Hematopoietic multipotent progenitor cell treated with erythropoietin and hydrocortisone succinate and interleukin-3 and kit ligand, for 15 days (in vitro differentiated cells): Measurements from ENCODE around the gene NOSIP.

ENCODE experiments used
- DNase-seq: peaks from one replicate; pipeline ENCODE4 v3.0.0-alpha.2; 2015; ENCODE audit warnings: low spot score

NOSIP gene

DNA sequence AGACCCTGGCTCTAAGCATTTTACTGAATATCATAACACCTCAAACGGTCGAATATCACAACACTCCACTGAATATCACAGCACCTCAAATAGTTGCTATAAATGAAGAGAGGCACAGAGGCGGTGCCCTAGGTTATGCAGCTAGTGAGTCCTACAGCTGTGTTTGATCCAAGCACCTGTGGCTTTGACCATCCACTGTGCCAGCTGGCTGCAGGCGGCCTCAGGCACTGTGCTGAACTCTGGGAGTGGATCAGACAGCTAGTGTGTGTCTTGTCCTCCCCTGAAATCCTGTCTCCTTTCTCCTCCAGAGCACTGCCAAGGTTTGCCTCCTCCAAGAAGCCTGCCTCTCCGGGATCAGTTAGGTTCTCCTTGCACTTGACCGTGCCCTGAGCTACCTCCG, 7.3 kb downstream of the NOSIP start:
- no peak for DNase-seq

DNA sequence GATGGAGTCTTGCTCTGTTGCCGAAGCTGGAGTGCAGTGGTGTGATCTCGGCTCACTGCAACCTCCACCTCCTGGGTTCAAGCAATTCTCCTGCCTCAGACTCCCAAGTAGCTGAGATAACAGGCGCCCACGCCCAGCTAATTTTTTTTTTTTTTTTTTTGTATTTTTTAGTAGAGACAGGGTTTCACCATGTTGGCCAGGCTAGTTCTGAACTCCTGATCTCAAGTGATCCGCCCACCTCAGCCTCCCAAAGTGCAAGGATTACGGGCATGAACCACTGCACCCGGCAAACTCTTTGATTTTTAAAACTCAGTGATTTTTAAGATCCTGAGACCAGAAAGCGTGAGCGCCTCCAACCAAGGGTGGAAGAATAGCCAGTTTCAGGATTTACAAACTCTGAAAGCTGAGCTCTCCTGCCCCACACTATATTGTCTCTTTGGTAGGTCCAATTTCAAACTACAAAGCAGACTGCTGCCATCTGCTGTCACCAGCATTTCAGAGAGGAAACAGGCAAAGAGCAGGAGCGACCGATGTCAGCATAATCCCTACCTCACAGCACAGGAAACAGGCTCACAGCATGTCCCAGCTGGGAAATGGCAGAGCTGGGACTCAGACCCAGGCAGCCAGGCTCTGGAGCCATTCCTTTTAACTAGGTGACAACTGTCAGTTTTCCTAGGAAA, 9.2 kb downstream of the NOSIP start:
- no peak for DNase-seq

DNA sequence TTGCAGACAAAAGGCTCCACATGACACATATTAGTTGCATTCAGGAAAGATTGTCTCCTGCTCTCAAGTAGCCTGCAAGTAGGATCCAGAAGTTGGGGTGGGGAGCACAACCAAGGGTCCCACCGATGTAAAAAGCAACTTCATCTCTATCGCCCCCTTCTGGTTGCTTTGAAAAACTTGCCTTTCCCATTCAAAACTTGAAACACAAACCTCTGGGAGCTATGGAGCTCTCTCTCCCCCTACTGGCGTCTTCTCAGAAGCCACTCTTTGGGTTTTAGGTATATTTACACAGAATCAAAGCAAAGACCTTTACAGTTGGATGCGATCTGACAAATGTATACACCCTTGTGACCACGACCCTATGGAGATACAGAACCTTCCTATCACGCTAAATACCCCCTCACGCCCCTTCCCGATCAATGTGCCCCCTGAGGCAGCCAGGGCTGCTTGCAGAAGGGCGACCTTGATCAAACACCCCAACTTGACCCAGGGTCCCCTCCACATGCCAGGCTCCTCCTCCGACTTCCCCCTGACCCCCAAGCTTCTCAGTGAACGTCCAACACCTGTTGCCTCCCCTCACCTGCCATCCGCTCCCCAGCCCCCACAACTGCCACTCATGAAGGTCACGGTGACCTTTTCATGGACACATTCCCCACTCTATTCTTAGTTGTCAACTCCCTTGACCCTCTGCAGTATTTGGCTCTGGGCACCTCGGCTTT, 10.1 kb downstream of the NOSIP start:
- DNase-seq, result peak; percentile 91

DNA sequence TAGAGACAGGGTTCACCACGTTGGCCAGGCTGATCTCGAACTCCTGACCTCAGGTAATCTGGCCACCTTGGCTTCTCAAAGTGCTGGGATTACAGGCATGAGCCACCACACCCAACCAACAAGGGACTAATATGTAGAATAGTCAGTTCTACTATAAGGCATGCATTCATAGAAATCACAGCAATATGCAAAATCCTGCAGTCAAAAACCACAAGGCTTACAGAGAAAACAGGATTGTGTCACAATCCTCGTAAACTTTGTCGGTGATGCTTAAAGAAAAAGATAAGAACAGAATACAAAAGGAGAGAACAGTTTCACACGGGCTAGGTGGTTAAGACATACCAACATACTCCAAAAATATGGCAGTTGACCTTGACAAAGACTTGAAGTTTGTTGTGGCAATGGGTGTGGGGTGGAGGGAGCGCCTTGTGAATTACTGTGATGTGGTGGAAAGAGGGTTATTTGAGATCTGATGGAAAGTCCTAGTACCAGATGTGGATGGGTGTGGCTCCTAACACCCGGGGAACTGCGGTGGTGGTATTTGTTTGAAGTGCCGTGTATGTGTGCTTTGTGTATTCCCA, 12.4 kb downstream of the NOSIP start:
- DNase-seq, result no peak

DNA sequence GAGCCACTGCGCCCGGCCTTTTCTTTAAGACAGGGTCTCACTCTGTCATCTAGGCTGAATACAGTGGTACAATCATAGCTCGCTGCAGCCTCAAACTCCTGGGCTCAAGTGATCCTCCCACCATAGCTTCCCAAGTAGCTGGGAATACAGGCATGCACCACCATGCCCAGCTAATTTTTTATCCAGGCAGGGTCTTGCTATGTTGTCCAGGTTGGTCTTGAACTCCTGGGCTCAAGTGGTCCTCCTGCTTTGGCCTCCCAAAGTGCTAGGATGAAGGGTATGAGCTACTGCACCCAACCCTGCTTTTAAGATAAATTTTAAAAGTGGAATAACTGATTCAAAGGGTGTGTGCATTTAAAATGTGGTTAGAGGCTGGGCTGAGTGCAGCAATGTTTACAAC, 14.1 kb downstream of the NOSIP start:
- DNase-seq, result no peak

DNA sequence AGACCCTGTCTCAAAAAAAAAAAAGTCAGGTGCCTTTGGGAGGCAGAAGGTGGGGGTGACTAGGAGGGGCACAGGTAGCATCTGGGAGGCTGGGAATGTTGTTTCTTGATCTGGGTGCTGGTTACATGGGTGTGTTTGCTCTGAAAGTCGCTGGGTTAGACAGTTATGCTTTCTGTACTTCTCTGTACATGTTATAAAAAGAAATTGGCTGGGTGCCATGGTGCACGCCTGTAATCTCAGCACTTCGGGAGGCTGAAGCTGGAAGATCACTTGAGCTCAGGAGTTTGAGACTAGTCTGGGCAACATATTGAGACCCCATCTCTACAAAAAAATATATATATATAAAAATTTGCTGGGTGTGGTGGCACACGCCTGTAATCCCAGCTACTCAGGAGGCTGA, 15.1 kb downstream of the NOSIP start:
- peak; percentile 62 for DNase-seq

DNA sequence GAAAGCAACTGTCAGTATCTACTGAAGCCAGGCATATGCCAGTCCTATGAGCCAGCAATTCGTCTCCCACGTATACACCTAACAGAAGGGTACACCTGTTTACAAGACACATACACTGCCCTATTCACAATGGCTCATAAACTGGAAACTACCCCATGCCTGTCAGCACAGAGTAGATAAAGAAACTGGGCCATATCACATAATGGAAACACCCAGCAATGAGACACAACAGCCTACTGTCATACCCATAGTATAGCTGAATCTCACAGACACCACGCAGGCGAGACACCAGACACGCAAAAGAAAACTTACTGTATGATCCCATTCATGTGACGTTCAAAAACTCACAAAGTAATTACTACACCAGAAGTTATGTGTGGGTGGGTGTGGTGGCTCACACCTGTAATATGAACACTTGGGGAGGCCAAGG, 15.7 kb downstream of the NOSIP start:
- peak; percentile 11 for DNase-seq

DNA sequence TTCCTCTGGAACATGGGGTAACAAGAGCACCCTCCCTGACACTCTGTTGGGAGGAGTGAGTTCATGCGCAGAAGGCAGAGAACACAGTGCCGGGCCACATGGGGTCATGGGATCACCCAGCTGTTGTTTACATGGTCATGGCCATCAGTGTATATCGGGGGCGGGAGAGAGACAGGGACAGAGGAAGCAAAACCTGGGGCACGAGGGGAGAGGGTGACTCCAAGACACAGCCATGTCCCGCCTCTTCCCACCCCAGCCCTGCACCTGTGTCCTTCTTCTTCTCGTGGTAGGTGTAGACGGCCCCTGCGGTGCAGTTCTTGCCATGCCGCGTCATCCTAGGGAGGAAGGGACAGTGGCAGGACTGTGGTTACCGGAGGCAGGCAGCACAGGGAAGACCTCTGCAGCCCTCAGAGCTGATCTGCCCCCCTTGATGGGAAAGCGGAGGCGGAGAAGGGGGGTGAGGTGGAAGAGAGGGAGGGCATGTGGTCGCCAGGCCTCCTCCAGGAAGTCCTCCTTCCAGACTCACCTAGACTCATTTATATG, 19.9 kb downstream of the NOSIP start:
- DNase-seq, result no peak

DNA sequence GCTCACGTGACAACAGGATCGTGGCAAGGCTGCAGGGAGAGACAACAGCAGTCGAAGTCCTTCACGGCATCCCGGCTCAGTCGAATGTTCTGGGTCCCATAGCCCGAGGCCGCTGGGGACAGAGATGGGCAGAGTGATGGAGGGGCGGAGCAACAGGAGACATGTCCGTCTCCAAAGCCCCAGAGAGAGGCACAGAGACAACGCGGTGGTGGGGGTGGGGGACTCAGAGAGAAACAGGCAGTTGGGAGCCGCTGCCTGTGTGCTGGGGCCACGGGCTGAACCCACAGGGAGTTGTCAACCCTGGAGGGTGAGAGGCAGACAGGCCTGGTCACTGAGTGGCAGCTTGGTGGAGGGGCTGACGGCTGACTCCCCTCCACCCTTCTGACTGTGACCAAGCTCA, 20.4 kb downstream of the NOSIP start:
- DNase-seq, result no peak

DNA sequence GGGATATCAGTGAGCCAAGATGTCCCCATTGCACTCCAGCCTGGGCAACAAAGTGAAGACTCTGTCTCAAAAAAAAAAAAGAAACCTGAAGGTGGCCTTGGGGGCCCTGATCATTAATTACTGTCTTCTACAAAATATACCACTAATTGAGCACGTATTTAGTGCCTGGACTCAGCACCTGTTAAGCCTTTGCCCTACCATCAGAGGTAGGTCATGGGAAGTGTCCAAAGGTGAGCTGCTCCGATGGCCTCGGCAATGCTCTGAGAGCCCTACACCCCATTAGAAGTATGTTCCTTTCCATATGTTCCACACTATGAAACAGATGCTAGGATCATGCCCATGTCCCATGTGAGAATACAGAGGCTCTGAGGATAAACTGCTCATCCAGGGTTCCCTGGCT, 20.9 kb downstream of the NOSIP start:
- no peak for DNase-seq

DNA sequence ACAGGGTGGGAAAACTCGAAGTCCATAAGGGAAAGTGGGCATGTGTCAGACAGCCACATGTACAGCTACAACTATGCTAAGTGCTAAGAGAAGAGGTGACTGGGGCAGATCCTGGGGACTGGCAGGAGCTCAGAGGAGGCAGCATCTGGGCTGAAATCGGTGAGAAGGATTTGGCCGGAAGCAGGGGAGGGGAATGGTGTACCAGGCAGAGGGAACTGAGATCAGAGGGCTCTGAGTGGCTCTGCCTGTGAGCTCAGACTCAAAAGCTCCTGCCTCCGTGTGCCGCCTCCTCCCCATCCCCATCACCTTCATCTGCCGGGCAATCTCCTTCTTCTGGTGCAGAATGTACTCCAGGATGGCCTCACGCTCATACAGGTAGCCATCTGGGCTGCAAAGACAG, 21.8 kb downstream of the NOSIP start:
- no peak for DNase-seq

DNA sequence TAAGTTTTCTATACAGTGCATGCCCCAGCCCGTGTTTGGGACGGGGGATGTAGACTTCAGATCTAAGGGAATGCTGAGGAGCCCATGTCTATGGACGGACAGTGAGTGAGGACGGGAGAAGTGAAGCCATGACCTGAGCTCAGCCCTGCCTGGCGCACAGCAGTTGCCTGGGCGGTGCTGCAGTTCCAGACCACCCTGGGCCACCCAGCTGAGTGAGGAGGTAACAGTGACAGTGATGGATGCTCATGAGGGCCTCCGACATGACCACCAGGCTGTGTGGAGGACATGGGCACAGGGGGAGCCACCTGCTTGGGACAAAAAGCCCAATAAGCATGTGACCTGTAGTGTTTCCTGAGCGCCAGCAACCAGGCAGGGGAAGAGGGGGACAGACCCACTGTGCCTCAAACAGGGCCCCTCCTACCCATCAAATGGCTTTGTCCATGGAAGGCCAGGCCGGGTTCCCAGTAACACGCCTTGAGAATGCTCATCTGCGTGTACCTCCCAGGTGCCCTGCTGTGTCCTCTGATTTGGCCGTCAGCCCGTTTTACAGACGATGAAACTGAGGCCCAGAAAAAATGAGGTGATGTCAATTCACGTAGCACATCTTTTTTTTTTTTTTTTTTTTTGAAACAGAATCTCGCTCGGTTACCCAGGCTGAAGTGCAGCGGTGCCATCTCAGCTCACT, 22.6 kb downstream of the NOSIP start:
- DNase-seq, result no peak

DNA sequence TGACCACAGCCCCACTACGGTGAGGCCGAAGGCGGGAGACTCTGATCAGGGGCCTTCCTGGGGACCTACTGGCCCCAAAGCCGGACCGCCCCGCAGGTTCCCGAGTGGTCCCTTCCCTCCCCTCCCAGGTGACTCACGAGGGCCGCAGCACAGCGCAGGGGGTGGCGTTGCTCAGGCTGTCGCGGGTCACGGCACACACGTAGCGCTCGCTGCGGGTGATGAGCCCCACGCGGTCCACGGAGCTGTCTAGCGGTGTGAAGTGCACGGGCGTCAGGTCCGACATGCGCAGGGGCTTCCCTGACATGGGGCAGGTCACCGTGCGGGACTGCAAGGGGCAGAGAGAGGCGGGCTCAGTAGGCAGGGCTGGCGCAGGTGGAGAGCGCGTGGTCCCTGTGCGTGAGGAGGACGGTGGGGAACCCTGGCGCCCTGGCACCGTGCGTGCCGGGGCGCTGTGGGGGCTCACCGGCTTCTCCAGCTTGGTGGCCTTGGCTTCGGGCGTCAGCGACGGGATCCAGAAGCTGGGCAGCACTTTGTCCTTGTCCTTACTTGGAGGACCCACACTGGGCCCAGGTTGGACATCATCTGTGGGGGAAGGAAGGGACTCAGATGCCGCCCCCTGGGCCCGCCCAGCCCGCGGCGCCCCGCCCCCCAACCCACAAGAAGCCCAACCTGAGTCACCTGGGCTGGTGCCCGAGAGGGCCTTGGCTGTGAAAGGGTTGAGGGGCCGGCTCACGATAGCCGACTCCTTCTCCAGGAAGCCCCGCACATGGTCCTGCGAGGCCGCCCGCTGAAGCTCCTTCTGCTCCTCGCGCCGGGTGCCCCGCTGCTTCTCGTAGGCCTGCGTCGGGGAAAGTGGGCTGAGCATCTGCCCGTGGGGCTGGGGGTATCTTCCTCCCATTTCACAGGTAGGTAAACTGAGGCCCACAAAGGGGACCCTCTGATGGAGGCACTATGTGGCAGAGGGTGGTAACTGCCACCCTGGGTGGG, 23.7 kb downstream of the NOSIP start:
- DNase-seq, result no peak

DNA sequence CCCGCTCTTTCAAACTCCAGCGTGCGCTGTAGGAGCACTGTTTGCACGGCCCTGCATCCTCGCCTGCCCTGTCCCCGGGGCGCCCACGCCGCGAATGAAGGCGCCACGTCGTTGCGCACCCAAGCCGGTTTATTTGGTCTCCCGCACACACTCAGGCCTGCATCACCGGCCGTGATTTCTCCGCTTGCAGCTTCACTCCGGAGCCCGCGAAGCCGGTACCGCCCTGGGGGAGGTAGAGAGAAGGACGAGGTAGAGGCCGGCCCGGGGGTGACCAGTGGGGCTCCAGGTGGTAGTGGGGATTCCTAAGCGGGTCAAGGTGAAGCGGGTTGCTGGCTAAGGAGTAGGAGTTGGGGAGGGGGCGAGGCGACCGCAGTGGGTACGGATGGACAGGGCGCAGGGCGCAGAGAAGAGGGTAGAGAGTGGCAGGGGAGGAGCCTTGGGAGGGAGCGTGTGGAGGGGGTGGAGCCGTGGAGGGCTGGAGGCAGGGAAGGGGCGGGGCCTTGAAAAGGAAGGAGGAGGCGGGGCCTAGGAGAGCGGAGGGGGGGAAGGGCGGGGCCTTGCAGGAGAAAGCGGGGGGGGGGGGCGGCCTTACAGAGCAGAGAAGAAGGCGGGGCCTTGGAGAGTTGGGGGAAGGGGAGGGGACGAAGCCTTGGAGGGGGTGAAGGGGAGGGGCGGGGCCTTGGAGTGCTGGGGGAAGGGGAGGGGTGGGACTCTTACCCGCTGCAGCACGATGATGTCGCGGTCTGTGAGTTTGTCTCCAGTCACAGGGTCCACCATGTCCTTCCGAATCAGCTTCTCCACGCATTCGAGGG, 24.6 kb downstream of the NOSIP start:
- DNase-seq, result peak; percentile 66

DNA sequence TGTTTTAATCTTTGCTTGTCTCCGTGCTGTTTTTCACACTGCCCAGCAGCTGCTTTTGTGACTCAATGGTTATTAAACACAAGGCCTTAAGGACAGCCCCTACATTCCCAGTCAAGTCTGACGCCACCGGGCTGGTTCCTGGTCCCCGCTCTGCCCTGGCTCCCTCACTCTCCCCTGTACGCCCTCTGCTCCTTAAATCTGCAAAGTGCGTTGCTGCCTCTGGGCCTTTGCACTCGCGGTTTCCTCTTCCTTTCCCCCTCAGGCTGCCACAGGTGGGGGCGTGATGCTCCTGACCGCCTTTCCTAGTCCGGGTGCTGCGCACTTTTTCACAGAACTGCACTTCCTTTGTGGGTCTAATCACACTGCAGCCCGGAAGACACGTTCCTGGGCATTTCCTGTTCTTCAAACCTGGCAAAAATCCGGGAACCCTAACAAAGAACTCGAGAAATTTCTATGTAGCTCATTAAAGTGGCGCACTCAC, 25.6 kb downstream of the NOSIP start:
- no peak for DNase-seq

DNA sequence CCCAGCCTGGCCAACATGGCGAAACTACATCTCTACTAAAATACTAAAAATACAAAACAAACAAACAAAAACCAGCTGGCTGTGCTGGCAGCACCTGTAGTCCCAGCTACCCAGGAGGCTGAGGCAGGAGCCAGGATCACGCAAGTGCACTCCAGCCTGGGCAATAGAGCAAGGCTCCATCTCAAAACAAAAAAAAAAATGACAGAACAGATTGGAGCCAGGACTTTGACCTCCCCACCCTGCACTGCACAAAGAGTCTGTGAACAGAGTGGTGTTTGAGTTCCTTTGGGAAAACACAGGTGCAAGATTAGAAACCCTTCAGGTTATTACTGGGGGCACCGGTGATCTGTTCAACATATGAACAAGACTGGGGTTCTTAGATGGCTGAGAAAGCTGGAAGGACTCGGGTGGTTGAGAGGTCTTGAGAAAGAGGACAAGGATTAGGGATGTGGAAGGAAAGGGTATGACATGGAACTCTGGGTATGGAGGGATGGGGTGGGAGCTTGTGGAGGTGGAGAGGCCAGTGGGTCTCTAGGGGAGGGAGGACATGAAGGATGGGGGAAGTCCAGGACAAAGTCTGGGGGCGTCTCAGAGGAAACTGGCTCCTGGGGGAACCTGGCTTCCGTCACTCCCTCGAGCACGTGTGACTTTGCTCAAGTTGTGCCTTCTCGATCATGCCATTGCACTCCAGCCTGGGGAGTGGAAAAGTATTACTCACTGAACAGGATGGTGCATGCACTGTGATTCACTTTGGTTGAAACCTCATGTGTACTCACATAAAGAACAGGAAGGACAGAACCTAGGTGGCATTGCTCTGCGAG, 26.7 kb downstream of the NOSIP start:
- DNase-seq, result no peak

DNA sequence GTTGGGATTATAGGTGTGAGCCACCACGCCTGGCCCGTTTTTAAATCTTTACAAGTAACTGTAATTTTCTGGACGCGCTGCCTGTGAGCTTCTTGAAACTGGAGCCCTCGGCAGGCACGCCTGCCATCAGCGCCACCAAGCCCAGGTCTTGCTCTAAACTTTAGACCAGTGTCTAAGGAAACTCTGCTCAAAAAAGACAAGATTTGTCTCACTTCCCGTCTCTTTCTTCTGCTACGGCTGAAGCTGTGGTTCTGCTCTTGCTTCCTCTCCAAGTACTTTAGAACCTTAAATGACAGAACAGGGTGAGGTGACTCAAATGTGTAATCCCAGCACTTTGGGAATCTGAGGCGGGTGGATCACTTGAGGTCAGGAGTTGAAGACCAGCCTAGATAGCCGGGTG, 27.6 kb downstream of the NOSIP start:
- no peak for DNase-seq

DNA sequence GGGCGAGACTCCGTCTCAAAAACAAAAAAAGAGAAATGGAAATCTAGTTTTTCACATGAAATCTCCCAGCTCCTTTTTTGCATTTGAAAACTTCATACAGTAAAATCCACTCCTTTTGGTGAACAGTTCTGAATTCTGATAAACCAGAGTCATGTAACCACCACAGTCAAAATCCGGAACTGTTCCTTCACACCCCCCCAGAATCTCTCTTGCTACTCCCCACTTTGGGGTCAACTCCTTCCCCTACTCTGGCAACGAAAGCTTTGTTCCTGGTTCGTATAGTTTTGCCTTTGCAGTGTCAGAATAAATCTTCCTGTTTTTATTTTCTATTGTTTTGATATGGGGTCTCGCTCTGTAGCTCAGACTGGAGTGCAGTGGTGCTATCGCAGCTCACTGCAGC, 28.8 kb downstream of the NOSIP start:
- no peak for DNase-seq

DNA sequence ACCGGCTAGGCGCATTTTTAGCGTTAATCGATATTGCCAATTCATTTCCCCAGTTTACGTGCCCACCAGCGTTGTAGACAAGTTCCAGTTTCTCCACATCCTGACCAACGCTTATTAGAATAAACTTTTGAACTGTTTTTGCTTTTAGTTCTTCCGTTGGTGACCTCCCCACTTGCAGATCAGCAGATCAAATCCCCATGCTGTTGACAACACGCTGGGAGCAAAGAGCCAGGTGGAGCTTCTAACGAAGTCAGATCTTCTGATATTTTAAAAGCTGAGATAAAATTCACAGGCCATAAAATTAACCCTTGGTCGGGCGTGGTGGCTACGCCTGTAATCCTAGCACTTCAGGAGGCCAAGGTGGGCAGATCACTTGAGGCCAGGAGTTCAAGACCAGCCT, 31.3 kb downstream of the NOSIP start:
- no peak for DNase-seq
